ENCODE data around the gene MRPL22.
"Not testable (repeated sequence)": the region's sequence is repeated elsewhere in the genome, so short reads cannot be mapped to it uniquely, and the experiment has no call there.

Gene MRPL22

GRCh38 chr5:155004138-155004744, 63.4 kb downstream of the MRPL22 start:
- no peak for TF ChIP-seq PATZ1 (CRISPR knock-in tag; IDR thresholded peaks at IDR 0.05; ENCODE audit: borderline replicate concordance)
- TF ChIP-seq CSDC2 (CRISPR knock-in tag; IDR thresholded peaks at IDR 0.05): no peak
- no peak for TF ChIP-seq ISL1 (CRISPR knock-in tag; IDR thresholded peaks at IDR 0.05)
- no peak for TF ChIP-seq TOX (CRISPR knock-in tag; IDR thresholded peaks at IDR 0.05; ENCODE audit: borderline replicate concordance)
- TF ChIP-seq SNAI2 (CRISPR knock-in tag; IDR thresholded peaks at IDR 0.05): no peak
- TF ChIP-seq CREB5 (CRISPR knock-in tag; IDR thresholded peaks at IDR 0.05; ENCODE audit: low read depth): no peak
- no peak for TF ChIP-seq BACH2 (CRISPR knock-in tag; IDR thresholded peaks at IDR 0.05; ENCODE audit: borderline replicate concordance)
- no peak for TF ChIP-seq ZC3H10 (CRISPR knock-in tag; IDR thresholded peaks at IDR 0.05)
- TF ChIP-seq ARNTL (CRISPR knock-in tag; IDR thresholded peaks at IDR 0.05; ENCODE audit: borderline replicate concordance, low read depth): no peak
- no peak for TF ChIP-seq TSHZ2 (CRISPR knock-in tag; IDR thresholded peaks at IDR 0.05)
- no peak for TF ChIP-seq POU6F1 (CRISPR knock-in tag; IDR thresholded peaks at IDR 0.05; ENCODE audit: borderline replicate concordance, low read depth)
- TF ChIP-seq ZFP30 (CRISPR knock-in tag; IDR thresholded peaks at IDR 0.05): no peak
- no peak for TF ChIP-seq ZNF8 (CRISPR knock-in tag; IDR thresholded peaks at IDR 0.05)
- no peak for TF ChIP-seq ZNF565 (CRISPR knock-in tag; conservative IDR thresholded peaks at IDR 0.05; ENCODE audit: low read depth)
- no peak for TF ChIP-seq TCF4 (CRISPR knock-in tag; IDR thresholded peaks at IDR 0.05; ENCODE audit: borderline replicate concordance)
- TF ChIP-seq RARB (CRISPR knock-in tag; IDR thresholded peaks at IDR 0.05): no peak
- no peak for TF ChIP-seq CSRNP3 (CRISPR knock-in tag; IDR thresholded peaks at IDR 0.05)
- no peak for ATAC-seq

GRCh38 chr5:155006265-155006664, 65.4 kb downstream of the MRPL22 start:
- not testable (repeated sequence) for ATAC-seq

GRCh38 chr5:155008669-155009068, 67.8 kb downstream of the MRPL22 start:
- ATAC-seq: no peak
- no peak for TF ChIP-seq CREB5 (CRISPR knock-in tag; IDR thresholded peaks at IDR 0.05; ENCODE audit: low read depth)
- no peak for TF ChIP-seq GLIS3 (CRISPR knock-in tag; IDR thresholded peaks at IDR 0.05)

Data from SK-N-SH treated with all-trans-retinoic acid at 6 μM for 48 hours (cell line).